Thyroid gland (tissue), 4 donors: ENCODE measurements around the gene RFC1. TPM values are rescaled to one million over a fixed set of nuclear protein-coding genes. Genes with fewer than 3 reads are reported as not detected.

Experiments used
- DNase-seq, 2 donors: peaks; one replicate each; pipeline ENCODE4 v3.0.0-alpha.2; 2019
- H3K27ac ChIP-seq, 3 donors: fragments of 200-600 bp; sonication (generic); 1 replicate in 2 of 3; 2 replicates in 1 of 3; pipeline ENCODE4 v1.5.1; 2016 to 2019; ENCODE audit warnings: mild to moderate bottlenecking in 1 of 3, moderate library complexity in 1 of 3
- H3K27me3 ChIP-seq: fragments of 200-600 bp; sonication (generic); one replicate; pipeline ENCODE4 v1.5.1; 2019
- H3K36me3 ChIP-seq, 2 donors: fragments of 200-600 bp; sonication (generic); one replicate each; pipeline ENCODE4 v1.5.1; 2016 to 2019
- H3K4me1 ChIP-seq, 2 donors: fragments of 200-600 bp; sonication (generic); one replicate each; pipeline ENCODE4 v1.5.1; 2017 to 2019
- H3K4me3 ChIP-seq, 3 donors: fragments of 200-600 bp; sonication (generic); replicated peaks in 1 of 3; 1 replicate in 2 of 3; 2 replicates in 1 of 3; pipeline ENCODE4 v1.5.1; 2016; ENCODE audit warnings: mild to moderate bottlenecking in 1 of 3
- H3K9me3 ChIP-seq: fragments of 200-600 bp; sonication (generic); one replicate; pipeline ENCODE4 v1.5.1; 2017
- CTCF ChIP-seq, 6 experiments: fragments of 200-600 bp in 3 of 6; fragments of 450-650 bp in 3 of 6; sonication (generic) in 3 of 6; IDR thresholded peaks; one replicate each; pipeline ENCODE4 v1.5.1; 2016 to 2019; ENCODE audit warnings: antibody characterized with exemption in 6 of 6, mild to moderate bottlenecking in 2 of 6, inconsistent platforms in 1 of 6, moderate library complexity in 1 of 6
- POLR2A ChIP-seq, 2 donors: fragments of 450-650 bp; IDR thresholded peaks; one replicate each; pipeline ENCODE4 v1.6.1; 2017; ENCODE audit warnings: antibody characterized with exemption in 2 of 2, mild to moderate bottlenecking in 2 of 2, moderate library complexity in 1 of 2
- WGBS, 2 donors: methylation state at CpG; one replicate each; pipeline ENCODE4 v1.1.5; 2017; 5-methylcytosine and 5-hydroxymethylcytosine counted together
- intact Hi-C: fragments of 100-400 bp; cut with DNase I; formaldehyde crosslinking; loops from one replicate; pipeline ENCODE4 v1.15.1; 2023
- total RNA-seq, 4 donors: library from RNA; depleted of rRNA; stranded (reverse); fragments of >200 nt; gene quantifications; one replicate each; pipeline ENCODE4 v1.2.3, GENCODE V29; 2016

RFC1 gene
- total RNA-seq, 4 donors from 2014 or later, result 38.0 to 65.2 (median 46.0) TPM

- DNase-seq, result no peak
- intact Hi-C loops, result no loop called here
Measured at GRCh38 chr4:39342731-39343130, 23.4 kb downstream of the RFC1 start.

GRCh38 chr4:39341075-39341725, 25.0 kb downstream of the RFC1 start:
- 67 to 70% methylated on average over 8 of the region's 8 CpGs for WGBS, 2 donors

More at GRCh38 chr4:39342731-39343130, 23.4 kb downstream of the RFC1 start:
- 97% methylated on average over 7 of the region's 7 CpGs for WGBS, 2 donors
- Histone ChIP-seq H3K27ac (no peak overlapping the region), H3K4me3 (no peak overlapping the region), H3K4me1 (peaks cover 5 to 11% of the 10 kb centered on the region in 2 donors), H3K27me3 (no peaks in the 10 kb centered on the region), H3K36me3 (no peaks in the 10 kb centered on the region), H3K9me3 (no peaks in the 10 kb centered on the region)
- no peak for TF ChIP-seq CTCF (IDR thresholded peaks at IDR 0.05)
- TF ChIP-seq POLR2A (IDR thresholded peaks at IDR 0.05), result no peak

GRCh38 chr4:39339968-39340367, 26.2 kb downstream of the RFC1 start:
- DNase-seq, result no peak
- no peak overlapping the region for H3K4me3 ChIP-seq
- peaks cover 5 to 11% of the 10 kb centered on the region in 2 donors for H3K4me1 ChIP-seq
- H3K27ac ChIP-seq, result no peak overlapping the region
- no peaks in the 10 kb centered on the region for H3K36me3 ChIP-seq
- intact Hi-C loops, result no loop called here
- H3K27me3 ChIP-seq, result no peaks in the 10 kb centered on the region
- TF ChIP-seq POLR2A (IDR thresholded peaks at IDR 0.05) (no peak), CTCF (IDR thresholded peaks at IDR 0.05) (no peak)
- H3K9me3 ChIP-seq, result no peaks in the 10 kb centered on the region
- 98 to 99% methylated on average over 2 of the region's 2 CpGs for WGBS, 2 donors

More at GRCh38 chr4:39341075-39341725, 25.0 kb downstream of the RFC1 start:
- TF ChIP-seq CTCF (IDR thresholded peaks at IDR 0.05) (no peak), POLR2A (IDR thresholded peaks at IDR 0.05) (no peak)
- Histone ChIP-seq H3K4me3 (no peak overlapping the region), H3K4me1 (peaks cover 5 to 11% of the 10 kb centered on the region in 2 donors), H3K9me3 (no peaks in the 10 kb centered on the region), H3K36me3 (no peaks in the 10 kb centered on the region), H3K27me3 (no peaks in the 10 kb centered on the region), H3K27ac (peak overlapping the region; percentile 3 to 64 (median 5))
- DNase-seq, result peak in 1 of 2 donors; percentile 11
- intact Hi-C loops, result no loop called here

GRCh38 chr4:39337841-39338240, 28.3 kb downstream of the RFC1 start:
- no peaks in the 10 kb centered on the region for H3K36me3 ChIP-seq
- TF ChIP-seq CTCF (IDR thresholded peaks at IDR 0.05), result no peak
- TF ChIP-seq POLR2A (IDR thresholded peaks at IDR 0.05), result no peak
- H3K27me3 ChIP-seq, result no peaks in the 10 kb centered on the region
- no peak overlapping the region for H3K27ac ChIP-seq
- peaks cover 5 to 11% of the 10 kb centered on the region in 2 donors for H3K4me1 ChIP-seq
- DNase-seq, result no peak
- intact Hi-C loops, result no loop called here
- H3K4me3 ChIP-seq, result no peak overlapping the region
- H3K9me3 ChIP-seq, result no peaks in the 10 kb centered on the region
- WGBS, 2 donors, result 97% methylated on average over 4 of the region's 4 CpGs

GRCh38 chr4:39335566-39335965, 30.6 kb downstream of the RFC1 start:
- TF ChIP-seq POLR2A (IDR thresholded peaks at IDR 0.05) (no peak), CTCF (IDR thresholded peaks at IDR 0.05) (no peak)
- intact Hi-C loops, result no loop called here
- no peak overlapping the region for H3K27ac ChIP-seq
- H3K9me3 ChIP-seq, result no peaks in the 10 kb centered on the region
- H3K4me3 ChIP-seq, result no peak overlapping the region
- DNase-seq, result no peak
- H3K27me3 ChIP-seq, result no peaks in the 10 kb centered on the region
- peaks cover 0 to 2% of the 10 kb centered on the region in 2 donors for H3K4me1 ChIP-seq
- WGBS, 2 donors, result 92 to 95% methylated on average over 4 of the region's 4 CpGs
- no peaks in the 10 kb centered on the region for H3K36me3 ChIP-seq
